SU-DHL-6 (cell line): ENCODE results near the gene EPAS1.

Source experiments
- H2AFZ ChIP-seq: fragments of 200-600 bp; sonication (generic); 2 replicates; pipeline ENCODE4 v1.6.1; 2014; ENCODE audit warnings: low read depth, mild to moderate bottlenecking, moderate library complexity, mixed read lengths, antibody characterized with exemption, low read length; ENCODE audit not compliant: severe bottlenecking
- H3F3A ChIP-seq: fragments of 200-600 bp; shearing (Covaris generic); 2 replicates; pipeline ENCODE4 v1.6.0; 2016; ENCODE audit warnings: antibody characterized with exemption, mild to moderate bottlenecking; ENCODE audit not compliant: insufficient read depth
- H3K27ac ChIP-seq: fragments of 200-600 bp; sonication (generic); 2 replicates; pipeline ENCODE4 v1.5.1; 2016; ENCODE audit warnings: low read depth, mild to moderate bottlenecking, low read length, moderate library complexity, mixed read lengths
- H3K27me3 ChIP-seq: fragments of 200-600 bp; sonication (generic), shearing (Covaris generic); 2 replicates; pipeline ENCODE4 v1.6.0; 2014; ENCODE audit warnings: mild to moderate bottlenecking, low read length
- H3K36me3 ChIP-seq: fragments of 200-600 bp; sonication (generic); 2 replicates; pipeline ENCODE4 v1.6.1; 2014; ENCODE audit warnings: mild to moderate bottlenecking, low read length, mixed read lengths
- H3K4me2 ChIP-seq: fragments of 300-600, 200-600 bp; shearing (Covaris generic), sonication (generic); 2 replicates; pipeline ENCODE4 v1.6.0; 2014; ENCODE audit warnings: low read length, low read depth, mild to moderate bottlenecking; ENCODE audit not compliant: poor library complexity, severe bottlenecking
- H3K4me3 ChIP-seq: fragments of 200-600 bp; sonication (generic); 2 replicates; pipeline ENCODE4 v1.5.1; 2014; ENCODE audit warnings: antibody characterized with exemption, low read length, mild to moderate bottlenecking, mixed read lengths; ENCODE audit not compliant: insufficient read depth, poor library complexity, severe bottlenecking
- H3K79me2 ChIP-seq: fragments of 200-600 bp; sonication (generic); 2 replicates; pipeline ENCODE4 v1.6.1; 2014; ENCODE audit warnings: mild to moderate bottlenecking, low read length, moderate library complexity; ENCODE audit not compliant: insufficient read depth
- H3K9ac ChIP-seq: fragments of 200-600 bp; sonication (generic); 2 replicates; pipeline ENCODE4 v1.7.0; 2014; ENCODE audit warnings: mild to moderate bottlenecking, low read length
- H3K9me2 ChIP-seq: fragments of 200-600 bp; sonication (generic); replicated peaks from 2 replicates; pipeline ENCODE4 v1.6.1; 2014; ENCODE audit warnings: low read length; ENCODE audit not compliant: insufficient read depth
- H3K9me3 ChIP-seq: fragments of 200-600 bp; sonication (generic); 2 replicates; pipeline ENCODE4 v1.6.1; 2014; ENCODE audit warnings: low read length, mixed read lengths; ENCODE audit not compliant: insufficient read depth
- H4K20me1 ChIP-seq: fragments of 200-600 bp; sonication (generic); 2 replicates; pipeline ENCODE4 v1.6.1; 2014; ENCODE audit warnings: low read depth, mild to moderate bottlenecking, antibody characterized with exemption, low read length, moderate library complexity, mixed read lengths
- CTCF ChIP-seq: fragments of 200-600 bp; sonication (generic); IDR thresholded peaks from one replicate; pipeline ENCODE4 v1.5.1; 2017; ENCODE audit warnings: antibody characterized with exemption, mild to moderate bottlenecking, low read length, moderate library complexity; ENCODE audit not compliant: insufficient read depth, poor library complexity, severe bottlenecking
- EZH2phosphoT487 ChIP-seq: fragments of 200-600 bp; sonication (generic), shearing (Covaris generic); conservative IDR thresholded peaks from 2 replicates; pipeline ENCODE4 v1.6.1; 2018; ENCODE audit warnings: mild to moderate bottlenecking, antibody characterized with exemption, low read length, moderate library complexity, mixed read lengths

Gene EPAS1

DNA sequence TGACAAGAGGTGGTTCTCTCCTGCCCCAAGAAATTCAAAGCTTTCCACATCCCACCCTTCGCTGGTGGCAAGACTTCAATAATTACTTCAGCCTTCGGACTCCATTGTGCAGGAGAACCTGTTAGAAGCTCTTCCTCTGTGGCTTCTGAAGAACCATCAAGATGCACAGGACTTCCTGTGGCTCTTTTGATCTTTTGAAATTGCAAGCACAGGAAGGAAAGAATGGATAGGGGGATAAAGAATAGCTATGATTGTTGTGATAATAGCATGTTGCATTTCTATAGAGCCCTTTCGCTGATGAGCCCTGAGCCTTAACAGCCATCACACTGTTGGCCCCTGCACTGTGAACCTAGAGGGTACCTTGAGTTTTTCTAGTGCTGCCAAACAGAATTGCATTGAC, 7.4 kb downstream of the EPAS1 start:
- no peak overlapping the region for H2AFZ ChIP-seq
- H4K20me1 ChIP-seq, result no peaks in the 10 kb centered on the region
- H3K9me3 ChIP-seq, result no peaks in the 10 kb centered on the region
- no peaks in the 10 kb centered on the region for H3K36me3 ChIP-seq
- TF ChIP-seq CTCF, result no peak
- no peak for TF ChIP-seq EZH2phosphoT487
- no peak overlapping the region for H3K4me3 ChIP-seq
- H3K27ac ChIP-seq, result no peak overlapping the region
- H3K27me3 ChIP-seq, result no peaks in the 10 kb centered on the region
- no peaks in the 10 kb centered on the region for H3K9me2 ChIP-seq
- H3K79me2 ChIP-seq, result no peaks in the 10 kb centered on the region
- H3K4me2 ChIP-seq, result no peak overlapping the region
- H3F3A ChIP-seq, result no peaks in the 10 kb centered on the region
- H3K9ac ChIP-seq, result no peak overlapping the region

- Histone ChIP-seq H3K36me3 (no peaks in the 10 kb centered on the region), H3K4me2 (no peak overlapping the region), H2AFZ (no peak overlapping the region), H3K9me3 (no peaks in the 10 kb centered on the region), H3K27me3 (no peaks in the 10 kb centered on the region), H3K27ac (no peak overlapping the region), H4K20me1 (no peaks in the 10 kb centered on the region), H3K9ac (no peak overlapping the region), H3K9me2 (no peaks in the 10 kb centered on the region), H3K4me3 (no peak overlapping the region), H3K79me2 (no peaks in the 10 kb centered on the region), H3F3A (no peaks in the 10 kb centered on the region)
- TF ChIP-seq CTCF (no peak), EZH2phosphoT487 (no peak)
Measured at GRCh38 chr2:46305187-46305586, 8.0 kb downstream of the EPAS1 start.

DNA sequence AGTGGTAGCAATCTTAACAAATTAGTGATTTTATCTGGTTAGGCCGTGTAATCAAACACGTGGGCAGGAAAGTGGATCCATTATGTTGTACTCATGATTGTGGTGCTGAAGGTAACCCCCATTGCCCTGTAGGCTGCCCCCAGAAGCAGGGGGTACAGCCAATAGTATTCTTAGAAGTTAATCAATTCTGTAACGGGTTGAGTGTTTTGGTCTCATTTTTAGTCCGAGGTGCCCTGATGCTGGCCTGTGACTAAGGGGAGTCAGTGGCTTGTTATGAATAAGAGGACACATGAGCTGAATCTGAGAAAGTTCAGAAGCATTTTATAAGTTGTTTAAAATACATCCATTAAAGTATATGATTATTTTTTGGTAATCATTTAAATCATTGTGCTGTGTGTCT, 8.6 kb downstream of the EPAS1 start:
- no peak overlapping the region for H3K4me3 ChIP-seq
- no peaks in the 10 kb centered on the region for H3K27me3 ChIP-seq
- H4K20me1 ChIP-seq, result no peaks in the 10 kb centered on the region
- H3K9me2 ChIP-seq, result no peaks in the 10 kb centered on the region
- H3K9ac ChIP-seq, result no peak overlapping the region
- no peak overlapping the region for H2AFZ ChIP-seq
- no peaks in the 10 kb centered on the region for H3K36me3 ChIP-seq
- no peaks in the 10 kb centered on the region for H3F3A ChIP-seq
- TF ChIP-seq CTCF (no peak), EZH2phosphoT487 (no peak)
- no peak overlapping the region for H3K27ac ChIP-seq
- H3K4me2 ChIP-seq, result no peak overlapping the region
- no peaks in the 10 kb centered on the region for H3K79me2 ChIP-seq
- H3K9me3 ChIP-seq, result no peaks in the 10 kb centered on the region
